Esophagus muscularis mucosa (tissue), 4 donors: ENCODE data around the gene KCNJ16. TPM values are rescaled to one million over a fixed set of nuclear protein-coding genes. Genes with fewer than 3 reads are reported as not detected.

Source experiments
- DNase-seq: peaks from one replicate; pipeline ENCODE4 v3.0.0-alpha.2; 2017; ENCODE audit errors: extremely low spot score
- H3K27ac ChIP-seq, 4 donors: fragments of 200-600 bp; sonication (generic); replicated peaks in 1 of 4; 1 replicate in 3 of 4; 2 replicates in 1 of 4; pipeline ENCODE4 v1.5.1; 2016 to 2019; ENCODE audit warnings: mild to moderate bottlenecking in 1 of 4
- H3K27me3 ChIP-seq, 4 donors: fragments of 200-600 bp; sonication (generic); one replicate each; pipeline versions ENCODE4 v1.5.1 to v1.6.0; 2016 to 2019
- H3K36me3 ChIP-seq, 4 donors: fragments of 200-600 bp; sonication (generic); one replicate each; pipeline ENCODE4 v1.5.1; 2016 to 2019
- H3K4me1 ChIP-seq, 4 donors: fragments of 200-600 bp; sonication (generic); one replicate each; pipeline ENCODE4 v1.5.1; 2016 to 2019
- H3K4me3 ChIP-seq, 4 donors: fragments of 200-600 bp; sonication (generic); 1 replicate in 2 of 4; 2 replicates in 2 of 4; pipeline ENCODE4 v1.5.1; 2016 to 2019; ENCODE audit warnings: mild to moderate bottlenecking in 4 of 4, moderate library complexity in 1 of 4
- H3K9me3 ChIP-seq, 4 donors: fragments of 200-600 bp; sonication (generic); 1 replicate in 3 of 4; 2 replicates in 1 of 4; pipeline ENCODE4 v1.5.1; 2016 to 2019
- EP300 ChIP-seq: sonication (generic); formaldehyde crosslinking; IDR thresholded peaks from one replicate; pipeline ENCODE4 v1.6.1; 2017; ENCODE audit warnings: antibody characterized with exemption
- POLR2A ChIP-seq: fragments of 450-650 bp; IDR thresholded peaks from one replicate; pipeline ENCODE4 v1.6.1; 2017; ENCODE audit warnings: antibody characterized with exemption, moderate library complexity, mild to moderate bottlenecking, low read depth
- POLR2AphosphoS5 ChIP-seq, 2 donors: sonication (generic); formaldehyde crosslinking; IDR thresholded peaks; one replicate each; pipeline ENCODE4 v1.6.1; 2017; ENCODE audit warnings: antibody characterized with exemption in 2 of 2
- WGBS: methylation state at CpG from one replicate; pipeline ENCODE4 v1.1.5; 2018; 5-methylcytosine and 5-hydroxymethylcytosine counted together
- intact Hi-C: fragments of 100-400 bp; cut with DNase I; formaldehyde crosslinking; loops from one replicate; pipeline ENCODE4 v1.15.1; 2023
- total RNA-seq, 4 donors: library from RNA; depleted of rRNA; stranded (reverse); fragments of >200 nt; gene quantifications; one replicate each; pipeline versions ENCODE4 v1.1.0 to v1.2.1, GENCODE V29; 2016
- TF ChIP-seq, protein P1 (sequence below), 3 experiments: fragments of 200-600 bp in 2 of 3; fragments of 450-650 bp in 1 of 3; sonication (generic) in 2 of 3; IDR thresholded peaks; one replicate each; pipeline ENCODE4 v1.5.1; 2017 to 2019; ENCODE audit warnings: antibody characterized with exemption in 3 of 3, mild to moderate bottlenecking in 2 of 3, moderate library complexity in 1 of 3

Gene KCNJ16
- total RNA-seq, 4 donors from 2014 or later, result 0.78 to 0.86 (median 0.83) TPM; not detected in 1

DNA sequence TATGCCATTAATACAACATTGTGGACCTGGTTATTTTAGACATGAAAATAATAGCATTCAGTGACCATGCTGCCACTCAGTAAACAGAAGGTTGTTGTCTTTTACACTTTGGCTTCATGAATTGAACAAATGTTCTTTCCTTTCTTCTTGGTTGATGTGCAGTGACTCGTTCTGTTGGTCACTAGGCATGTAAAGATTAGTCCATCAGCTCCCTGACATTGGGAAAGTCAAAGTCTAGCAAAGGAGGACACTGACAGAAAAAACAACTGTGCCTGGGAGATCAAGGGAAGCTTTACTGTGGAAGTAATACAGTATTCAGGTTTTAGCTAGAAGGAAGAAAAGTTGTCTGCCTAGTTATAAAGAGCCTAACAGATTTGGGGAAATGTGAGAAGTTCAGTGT, 6.9 kb downstream of the KCNJ16 start:
- TF ChIP-seq EP300 (no peak), POLR2A (no peak), POLR2AphosphoS5 (IDR thresholded peaks at IDR 0.05) (no peak)
- TF ChIP-seq, protein P1, sequence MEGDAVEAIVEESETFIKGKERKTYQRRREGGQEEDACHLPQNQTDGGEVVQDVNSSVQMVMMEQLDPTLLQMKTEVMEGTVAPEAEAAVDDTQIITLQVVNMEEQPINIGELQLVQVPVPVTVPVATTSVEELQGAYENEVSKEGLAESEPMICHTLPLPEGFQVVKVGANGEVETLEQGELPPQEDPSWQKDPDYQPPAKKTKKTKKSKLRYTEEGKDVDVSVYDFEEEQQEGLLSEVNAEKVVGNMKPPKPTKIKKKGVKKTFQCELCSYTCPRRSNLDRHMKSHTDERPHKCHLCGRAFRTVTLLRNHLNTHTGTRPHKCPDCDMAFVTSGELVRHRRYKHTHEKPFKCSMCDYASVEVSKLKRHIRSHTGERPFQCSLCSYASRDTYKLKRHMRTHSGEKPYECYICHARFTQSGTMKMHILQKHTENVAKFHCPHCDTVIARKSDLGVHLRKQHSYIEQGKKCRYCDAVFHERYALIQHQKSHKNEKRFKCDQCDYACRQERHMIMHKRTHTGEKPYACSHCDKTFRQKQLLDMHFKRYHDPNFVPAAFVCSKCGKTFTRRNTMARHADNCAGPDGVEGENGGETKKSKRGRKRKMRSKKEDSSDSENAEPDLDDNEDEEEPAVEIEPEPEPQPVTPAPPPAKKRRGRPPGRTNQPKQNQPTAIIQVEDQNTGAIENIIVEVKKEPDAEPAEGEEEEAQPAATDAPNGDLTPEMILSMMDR (IDR thresholded peaks at IDR 0.05), result no peak
- Histone ChIP-seq H3K27ac (no peak overlapping the region), H3K36me3 (no peaks in the 10 kb centered on the region), H3K4me3 (no peak overlapping the region), H3K4me1 (peaks cover 0 to 19% (median 17%) of the 10 kb centered on the region in 4 donors), H3K9me3 (no peaks in the 10 kb centered on the region), H3K27me3 (no peaks in the 10 kb centered on the region)
- DNase-seq, result no peak
- intact Hi-C loops, result no loop called here
- 64% methylated on average over 1 of the region's 1 CpG for WGBS

DNA sequence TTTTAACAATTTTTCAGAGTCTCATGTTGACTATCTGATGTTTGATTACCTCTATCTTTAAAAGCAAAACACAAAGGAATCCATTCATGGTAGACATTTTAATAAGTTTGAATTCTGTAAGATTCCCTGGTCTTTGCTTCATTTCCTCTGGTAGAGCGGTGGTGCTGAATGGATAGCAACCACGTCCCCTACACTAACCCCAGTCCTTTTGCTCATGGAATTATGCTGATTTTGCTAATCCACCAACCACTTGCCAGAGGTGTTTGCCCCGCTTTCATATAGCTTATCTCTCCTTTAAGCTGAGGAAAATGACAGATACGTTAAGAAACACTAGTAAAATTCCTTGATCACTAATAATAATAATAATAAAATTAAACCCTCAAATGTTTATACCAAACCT, 9.5 kb downstream of the KCNJ16 start:
- Histone ChIP-seq H3K9me3 (no peaks in the 10 kb centered on the region), H3K4me1 (peaks cover 0 to 23% (median 19%) of the 10 kb centered on the region in 4 donors), H3K27ac (no peak overlapping the region), H3K36me3 (no peaks in the 10 kb centered on the region), H3K27me3 (no peaks in the 10 kb centered on the region), H3K4me3 (no peak overlapping the region)
- TF ChIP-seq POLR2AphosphoS5 (IDR thresholded peaks at IDR 0.05), result no peak
- TF ChIP-seq, protein P1 (IDR thresholded peaks at IDR 0.05), result no peak
- no peak for TF ChIP-seq EP300
- TF ChIP-seq POLR2A, result no peak
- 69% methylated on average over 4 of the region's 4 CpGs for WGBS
- DNase-seq, result no peak
- intact Hi-C loops, result no loop called here

- Histone ChIP-seq H3K27ac (no peak overlapping the region), H3K36me3 (no peaks in the 10 kb centered on the region), H3K27me3 (no peaks in the 10 kb centered on the region), H3K4me1 (peaks cover 0 to 25% (median 23%) of the 10 kb centered on the region in 4 donors), H3K9me3 (no peaks in the 10 kb centered on the region), H3K4me3 (no peak overlapping the region)
- intact Hi-C loops, result loop anchor here (5.0 kb wide), 1 partner anchor 456 kb away; no protein-coding TSS in a partner anchor
- 72% methylated on average over 2 of the region's 2 CpGs for WGBS
- TF ChIP-seq EP300 (no peak), POLR2A (no peak), POLR2AphosphoS5 (IDR thresholded peaks at IDR 0.05) (no peak)
- TF ChIP-seq, protein P1 (IDR thresholded peaks at IDR 0.05), result no peak
- DNase-seq, result no peak
Measured at GRCh38 chr17:70086516-70086915, 11.5 kb downstream of the KCNJ16 start.

- Histone ChIP-seq H3K27me3 (no peaks in the 10 kb centered on the region), H3K27ac (peak overlapping the region in 2 of 4 donors; percentile 6 to 24), H3K36me3 (no peaks in the 10 kb centered on the region), H3K4me3 (no peak overlapping the region), H3K4me1 (peaks cover 0 to 31% (median 27%) of the 10 kb centered on the region in 4 donors), H3K9me3 (no peaks in the 10 kb centered on the region)
- intact Hi-C loops, result loop anchor here (5.0 kb wide), 1 partner anchor 453 kb away; no protein-coding TSS in a partner anchor
- TF ChIP-seq POLR2A (no peak), EP300 (no peak), POLR2AphosphoS5 (IDR thresholded peaks at IDR 0.05) (no peak)
- TF ChIP-seq, protein P1 (IDR thresholded peaks at IDR 0.05), result no peak
- no peak for DNase-seq
- WGBS, result 42% methylated on average over 5 of the region's 5 CpGs
Measured at GRCh38 chr17:70089513-70090148, 14.6 kb downstream of the KCNJ16 start.
